AG04450 (cell line): Measurements from ENCODE around the gene TBX15. TPM values are rescaled to one million over a fixed set of nuclear protein-coding genes. Genes with fewer than 3 reads are reported as not detected.
"Not testable (repeated sequence)": the region's sequence is repeated elsewhere in the genome, so short reads cannot be mapped to it uniquely, and the experiment has no call there.

Experiments
- CTCF ChIA-PET: fragments of 300-600, 350-600 bp; formaldehyde crosslinking; extraction: SDS; loops from one replicate; lab custom pipeline; 2022; ENCODE audit warnings: antibody characterized with exemption, inconsistent platforms; lab: Charles Lee
- POLR2A ChIA-PET: fragments of 350-600 bp; formaldehyde crosslinking; extraction: SDS; loops from one replicate; lab custom pipeline; 2021; ENCODE audit warnings: antibody characterized with exemption, inconsistent platforms; lab: Yijun Ruan, JAX
- DNase-seq: peaks from one replicate; pipeline ENCODE4 v3.0.0-alpha.2; 2011; ENCODE audit warnings: low read depth, low spot score
- H3K27ac ChIP-seq: one replicate; pipeline ENCODE4 v1.5.1; 2012; ENCODE audit warnings: low read depth, low read length, control low read depth
- H3K27me3 ChIP-seq: one replicate; pipeline ENCODE4 v1.6.0; 2012; ENCODE audit warnings: low read length; ENCODE audit not compliant: control insufficient read depth, insufficient read depth
- H3K4me3 ChIP-seq: 2 replicates; pipeline ENCODE4 v1.5.1; 2011; ENCODE audit warnings: mild to moderate bottlenecking, low read depth, low read length, control low read depth
- H3K9me3 ChIP-seq: 2 replicates; pipeline ENCODE4 v1.5.1; 2012; ENCODE audit warnings: low read length; ENCODE audit not compliant: control insufficient read depth, insufficient read depth
- polyA plus RNA-seq: library from polyadenylated mRNA; depleted of rRNA; stranded (reverse); fragments of >200 nt; gene quantifications from 2 replicates; pipeline ENCODE4 v1.2.3, GENCODE V29; 2011
- TF ChIP-seq, protein P1 (sequence below): IDR thresholded peaks from 2 replicates; pipeline ENCODE4 v1.5.1; 2011; ENCODE audit warnings: low read depth, low read length, control low read depth, inconsistent platforms

The TBX15 gene
- polyA plus RNA-seq, 1 experiment = not detected

DNA sequence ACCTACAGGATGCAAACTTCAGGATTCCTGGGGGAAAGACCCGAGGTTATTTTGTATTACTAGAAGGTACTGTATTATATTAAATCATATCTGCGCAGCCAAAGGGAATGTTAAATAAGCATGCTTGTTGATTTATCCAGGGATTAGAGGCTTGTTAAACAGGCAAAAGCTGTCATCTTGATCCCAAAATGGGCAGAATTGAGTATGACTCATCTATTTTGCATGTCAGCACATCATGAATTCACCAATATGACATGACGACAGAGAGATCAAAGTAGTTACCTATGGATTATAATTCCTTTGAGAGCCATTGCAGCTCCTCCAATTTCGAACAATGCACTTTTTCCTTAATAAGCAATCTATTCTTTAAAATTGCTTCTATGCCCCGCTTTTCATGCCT lies 66.1 kb downstream of the TBX15 start:
- Histone ChIP-seq H3K4me3 (no peak overlapping the region), H3K9me3 (no peaks in the 10 kb centered on the region), H3K27ac (no peak overlapping the region), H3K27me3 (no peaks in the 10 kb centered on the region)
- TF ChIP-seq, protein P1, sequence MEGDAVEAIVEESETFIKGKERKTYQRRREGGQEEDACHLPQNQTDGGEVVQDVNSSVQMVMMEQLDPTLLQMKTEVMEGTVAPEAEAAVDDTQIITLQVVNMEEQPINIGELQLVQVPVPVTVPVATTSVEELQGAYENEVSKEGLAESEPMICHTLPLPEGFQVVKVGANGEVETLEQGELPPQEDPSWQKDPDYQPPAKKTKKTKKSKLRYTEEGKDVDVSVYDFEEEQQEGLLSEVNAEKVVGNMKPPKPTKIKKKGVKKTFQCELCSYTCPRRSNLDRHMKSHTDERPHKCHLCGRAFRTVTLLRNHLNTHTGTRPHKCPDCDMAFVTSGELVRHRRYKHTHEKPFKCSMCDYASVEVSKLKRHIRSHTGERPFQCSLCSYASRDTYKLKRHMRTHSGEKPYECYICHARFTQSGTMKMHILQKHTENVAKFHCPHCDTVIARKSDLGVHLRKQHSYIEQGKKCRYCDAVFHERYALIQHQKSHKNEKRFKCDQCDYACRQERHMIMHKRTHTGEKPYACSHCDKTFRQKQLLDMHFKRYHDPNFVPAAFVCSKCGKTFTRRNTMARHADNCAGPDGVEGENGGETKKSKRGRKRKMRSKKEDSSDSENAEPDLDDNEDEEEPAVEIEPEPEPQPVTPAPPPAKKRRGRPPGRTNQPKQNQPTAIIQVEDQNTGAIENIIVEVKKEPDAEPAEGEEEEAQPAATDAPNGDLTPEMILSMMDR = no peak
- no peak for DNase-seq
- ChIA-PET CTCF (no interaction called here), POLR2A (no interaction called here)

DNA sequence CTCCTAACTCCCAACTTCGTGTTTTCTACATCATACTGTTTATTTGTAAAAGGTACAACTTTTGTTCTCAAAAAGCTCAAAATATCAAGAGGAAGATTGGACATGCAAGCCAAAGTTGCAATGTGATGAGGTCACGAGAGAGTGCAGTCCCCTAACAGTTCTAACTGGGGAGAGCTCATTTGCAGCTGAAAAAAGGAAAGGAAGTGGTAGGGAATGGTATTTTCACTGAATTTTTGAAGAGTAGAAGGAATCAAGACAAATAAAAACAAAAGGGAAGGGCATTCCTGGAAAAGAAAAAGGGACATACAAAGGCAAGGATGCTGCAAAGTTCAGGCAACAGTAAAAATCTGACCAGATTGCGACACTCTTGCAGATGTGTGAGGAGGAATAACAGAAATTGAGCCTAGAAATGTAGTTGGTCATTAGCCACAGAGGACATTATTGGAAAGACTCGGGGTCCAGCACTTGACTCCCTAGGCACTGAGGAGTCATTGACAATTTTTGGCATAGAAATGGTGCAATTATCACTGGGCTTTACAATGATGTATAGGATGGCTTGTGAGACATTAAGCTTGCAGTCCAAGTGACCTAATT lies 67.9 kb downstream of the TBX15 start:
- no peak for DNase-seq
- Histone ChIP-seq H3K27me3 (no peaks in the 10 kb centered on the region), H3K9me3 (no peaks in the 10 kb centered on the region), H3K27ac (no peak overlapping the region), H3K4me3 (no peak overlapping the region)
- POLR2A ChIA-PET = no interaction called here
- CTCF ChIA-PET = no interaction called here
- TF ChIP-seq, protein P1 = no peak

DNA sequence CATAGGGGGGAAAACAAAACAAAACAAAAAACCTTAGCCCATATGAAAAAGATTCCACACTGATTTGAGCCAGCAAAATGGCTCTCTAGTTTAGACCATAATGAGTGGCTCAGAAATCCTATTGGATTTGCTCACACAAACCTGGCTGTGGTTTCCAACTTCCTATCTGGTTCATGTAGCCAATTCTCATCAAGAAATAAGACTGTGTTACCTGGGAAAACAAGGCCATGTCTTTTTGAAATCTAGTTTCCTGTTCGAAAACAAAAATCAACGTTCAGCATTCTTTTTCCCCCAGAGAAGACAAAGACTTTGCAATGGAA lies 69.2 kb downstream of the TBX15 start:
- TF ChIP-seq, protein P1 = no peak
- Histone ChIP-seq H3K9me3 (no peaks in the 10 kb centered on the region), H3K4me3 (no peak overlapping the region), H3K27me3 (no peaks in the 10 kb centered on the region), H3K27ac (no peak overlapping the region)
- no peak for DNase-seq
- ChIA-PET POLR2A (no interaction called here), CTCF (no interaction called here)

DNA sequence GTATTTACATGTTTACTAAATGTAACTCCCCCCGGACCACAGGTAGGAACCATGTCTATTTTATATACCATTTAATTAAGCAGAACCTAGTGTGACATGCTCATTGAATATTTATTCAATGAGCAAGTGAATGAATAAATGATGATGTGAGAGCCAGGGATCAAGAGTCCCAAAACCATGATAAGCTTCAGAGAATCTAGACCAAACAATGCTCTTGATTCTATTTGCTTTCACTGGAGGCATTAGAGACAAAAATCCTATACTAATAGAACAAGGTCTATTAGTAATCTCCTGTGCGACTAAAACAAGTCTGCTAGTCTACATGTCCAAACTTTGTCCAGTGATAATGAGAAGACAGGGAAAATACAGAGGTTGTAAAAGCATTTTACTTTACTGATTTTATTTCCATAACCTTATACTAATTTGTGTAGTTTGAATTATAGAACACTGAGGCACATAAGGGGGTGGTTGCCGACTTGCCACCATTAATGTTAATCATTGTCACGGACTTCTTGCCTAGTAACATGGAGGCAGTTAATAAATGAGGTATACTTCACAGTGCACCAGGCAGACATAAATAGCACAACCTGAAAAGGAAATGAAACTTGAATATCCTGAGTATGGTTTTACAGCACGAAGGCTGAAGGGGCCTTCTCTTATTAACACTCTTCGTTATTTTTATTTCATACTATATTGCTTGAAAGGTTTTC lies 69.8 kb downstream of the TBX15 start:
- no peak for DNase-seq
- Histone ChIP-seq H3K9me3 (no peaks in the 10 kb centered on the region), H3K4me3 (no peak overlapping the region), H3K27ac (no peak overlapping the region), H3K27me3 (no peaks in the 10 kb centered on the region)
- ChIA-PET POLR2A (no interaction called here), CTCF (no interaction called here)
- TF ChIP-seq, protein P1 = no peak

DNA sequence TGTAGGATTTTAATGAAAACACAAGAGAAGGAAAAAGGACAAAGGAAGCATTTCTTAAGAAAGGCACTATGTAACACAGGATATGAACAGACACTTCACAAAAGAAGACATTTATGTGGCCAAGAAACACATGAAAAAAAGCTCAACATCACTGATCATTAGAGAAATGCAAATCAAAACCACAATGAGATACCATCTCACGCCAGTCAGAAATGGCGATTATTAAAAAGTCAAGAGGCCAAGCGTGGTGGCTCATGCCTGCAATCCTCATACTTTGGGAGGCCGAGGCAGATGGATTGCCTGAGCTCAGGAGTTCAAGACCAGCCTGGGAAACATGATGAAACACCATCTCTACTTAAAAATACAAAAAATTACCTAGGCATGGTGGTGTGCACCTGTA lies 71.8 kb downstream of the TBX15 start:
- H3K27me3 ChIP-seq, CTCF ChIA-PET, H3K9me3 ChIP-seq, DNase-seq, H3K4me3 ChIP-seq, POLR2A ChIA-PET, H3K27ac ChIP-seq: not testable (repeated sequence)
